Measurements from ENCODE around the gene ADISSP. TPM values are rescaled to one million over a fixed set of nuclear protein-coding genes. Genes with fewer than 3 reads are reported as not detected.

Gene ADISSP
- total RNA-seq, 1 donor from 2014 or later, result 34.8 TPM

DNA sequence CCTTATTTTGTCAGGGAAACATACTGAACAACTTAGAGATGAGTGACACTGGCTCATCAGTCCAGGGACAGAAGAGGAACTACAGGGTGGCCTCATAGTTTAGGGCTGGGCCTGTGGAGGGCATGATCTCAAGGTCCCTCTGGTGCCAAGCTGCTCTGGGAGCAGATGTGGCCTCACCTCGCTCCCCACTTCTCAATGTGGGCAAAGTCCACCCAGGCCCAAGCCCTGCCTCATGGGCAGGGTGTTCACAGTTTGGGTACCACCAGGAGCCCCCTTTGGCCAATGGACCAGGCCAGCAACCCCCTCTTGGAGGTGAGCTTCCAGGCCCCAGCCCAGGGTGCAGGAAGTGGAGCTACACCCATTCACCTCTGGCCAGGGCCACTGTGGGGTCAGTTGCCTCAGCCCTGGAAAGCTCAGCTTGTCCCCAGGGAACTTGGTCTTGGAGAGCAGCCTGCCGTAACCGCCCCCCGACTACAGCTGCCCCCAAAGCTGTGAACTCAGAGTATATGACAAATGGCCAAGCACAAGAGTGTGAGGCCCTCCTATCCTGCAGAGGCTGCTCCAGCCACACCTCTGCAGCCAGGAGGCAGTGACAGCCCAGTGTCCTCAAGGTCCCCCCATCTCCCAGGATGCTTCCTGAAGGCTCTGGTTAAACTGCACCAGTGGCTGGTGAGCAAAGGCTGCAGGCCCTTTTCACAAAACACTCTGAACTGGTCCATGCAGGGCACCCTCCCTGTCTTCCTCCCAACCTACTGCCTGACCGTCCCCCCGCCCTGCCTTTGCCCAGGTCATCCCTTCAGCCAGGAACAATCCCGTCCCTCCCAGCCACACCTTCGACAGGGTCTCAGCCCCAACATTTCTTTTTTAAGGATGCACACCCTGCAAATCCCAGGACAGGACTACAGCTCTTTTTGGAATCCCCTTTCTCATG lies 3.6 kb downstream of the ADISSP start:
- TF ChIP-seq, protein P1, sequence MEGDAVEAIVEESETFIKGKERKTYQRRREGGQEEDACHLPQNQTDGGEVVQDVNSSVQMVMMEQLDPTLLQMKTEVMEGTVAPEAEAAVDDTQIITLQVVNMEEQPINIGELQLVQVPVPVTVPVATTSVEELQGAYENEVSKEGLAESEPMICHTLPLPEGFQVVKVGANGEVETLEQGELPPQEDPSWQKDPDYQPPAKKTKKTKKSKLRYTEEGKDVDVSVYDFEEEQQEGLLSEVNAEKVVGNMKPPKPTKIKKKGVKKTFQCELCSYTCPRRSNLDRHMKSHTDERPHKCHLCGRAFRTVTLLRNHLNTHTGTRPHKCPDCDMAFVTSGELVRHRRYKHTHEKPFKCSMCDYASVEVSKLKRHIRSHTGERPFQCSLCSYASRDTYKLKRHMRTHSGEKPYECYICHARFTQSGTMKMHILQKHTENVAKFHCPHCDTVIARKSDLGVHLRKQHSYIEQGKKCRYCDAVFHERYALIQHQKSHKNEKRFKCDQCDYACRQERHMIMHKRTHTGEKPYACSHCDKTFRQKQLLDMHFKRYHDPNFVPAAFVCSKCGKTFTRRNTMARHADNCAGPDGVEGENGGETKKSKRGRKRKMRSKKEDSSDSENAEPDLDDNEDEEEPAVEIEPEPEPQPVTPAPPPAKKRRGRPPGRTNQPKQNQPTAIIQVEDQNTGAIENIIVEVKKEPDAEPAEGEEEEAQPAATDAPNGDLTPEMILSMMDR (IDR thresholded peaks at IDR 0.05; ENCODE audit: insufficient read depth, low read length, poor library complexity, severe bottlenecking), result no peak
- Histone ChIP-seq H3K4me3 (ENCODE audit: low read depth, low read length) (no peak overlapping the region), H3K27me3 (ENCODE audit: control insufficient read depth, insufficient read depth, low read length) (no peaks in the 10 kb centered on the region), H3K36me3 (ENCODE audit: control insufficient read depth, insufficient read depth, low read length) (no peaks in the 10 kb centered on the region)
- no peak for DNase-seq (ENCODE audit: low read depth)

- TF ChIP-seq, protein P1 (IDR thresholded peaks at IDR 0.05; ENCODE audit: insufficient read depth, low read length, poor library complexity, severe bottlenecking), result no peak
- Histone ChIP-seq H3K36me3 (ENCODE audit: control insufficient read depth, insufficient read depth, low read length) (peaks cover 4% of the 10 kb centered on the region), H3K4me3 (ENCODE audit: low read depth, low read length) (no peak overlapping the region), H3K27me3 (ENCODE audit: control insufficient read depth, insufficient read depth, low read length) (no peaks in the 10 kb centered on the region)
- no peak for DNase-seq (ENCODE audit: low read depth)
These were observed 6.8 kb downstream of the ADISSP start for GRCh38 chr20:3760655-3761348.

DNA sequence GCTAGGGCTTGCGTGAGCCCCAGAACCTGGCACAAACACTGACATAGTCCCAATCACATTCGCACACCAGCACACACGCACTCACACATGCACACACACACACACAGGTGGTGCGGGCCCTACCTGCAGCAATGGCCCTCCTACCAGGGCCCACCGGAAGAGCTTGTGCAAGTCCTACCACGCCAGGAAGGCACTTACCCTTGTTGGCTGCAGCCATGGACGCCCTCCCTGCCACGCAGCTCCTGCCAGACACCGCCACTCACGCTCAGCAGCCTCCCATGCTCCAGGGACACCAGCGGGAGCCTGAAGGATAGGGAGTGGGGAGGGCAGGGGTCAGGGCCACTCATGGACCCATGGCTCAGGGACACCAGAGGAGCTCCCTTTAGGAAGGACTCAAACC lies 7.7 kb downstream of the ADISSP start:
- TF ChIP-seq, protein P1 (IDR thresholded peaks at IDR 0.05; ENCODE audit: insufficient read depth, low read length, poor library complexity, severe bottlenecking), result no peak
- Histone ChIP-seq H3K27me3 (ENCODE audit: control insufficient read depth, insufficient read depth, low read length) (no peaks in the 10 kb centered on the region), H3K4me3 (ENCODE audit: low read depth, low read length) (no peak overlapping the region), H3K36me3 (ENCODE audit: control insufficient read depth, insufficient read depth, low read length) (peaks cover 4% of the 10 kb centered on the region)
- DNase-seq (ENCODE audit: low read depth), result no peak

- no peak for DNase-seq (ENCODE audit: low read depth)
- Histone ChIP-seq H3K27me3 (ENCODE audit: control insufficient read depth, insufficient read depth, low read length) (no peaks in the 10 kb centered on the region), H3K36me3 (ENCODE audit: control insufficient read depth, insufficient read depth, low read length) (peaks cover 4% of the 10 kb centered on the region), H3K4me3 (ENCODE audit: low read depth, low read length) (no peak overlapping the region)
- TF ChIP-seq, protein P1 (IDR thresholded peaks at IDR 0.05; ENCODE audit: insufficient read depth, low read length, poor library complexity, severe bottlenecking), result no peak
These were observed 8.2 kb downstream of the ADISSP start for GRCh38 chr20:3759316-3759823.

- TF ChIP-seq, protein P1 (IDR thresholded peaks at IDR 0.05; ENCODE audit: insufficient read depth, low read length, poor library complexity, severe bottlenecking), result no peak
- Histone ChIP-seq H3K27me3 (ENCODE audit: control insufficient read depth, insufficient read depth, low read length) (no peaks in the 10 kb centered on the region), H3K36me3 (ENCODE audit: control insufficient read depth, insufficient read depth, low read length) (peaks cover 4% of the 10 kb centered on the region), H3K4me3 (ENCODE audit: low read depth, low read length) (no peak overlapping the region)
- DNase-seq (ENCODE audit: low read depth), result no peak
These were observed 9.0 kb downstream of the ADISSP start for GRCh38 chr20:3758566-3758965.

Data from kidney epithelial cell (primary cell).